Ovary (tissue), 3 donors: ENCODE measurements around the gene GLA.

ENCODE experiments used
- EP300 ChIP-seq: sonication (generic); formaldehyde crosslinking; IDR thresholded peaks from one replicate; pipeline ENCODE4 v1.6.1; 2017; ENCODE audit warnings: antibody characterized with exemption
- TF ChIP-seq, protein P1 (sequence below), 3 donors: fragments of 450-650 bp in 2 of 3; fragments of 200-600 bp in 1 of 3; IDR thresholded peaks; one replicate each; pipeline versions ENCODE4 v1.5.1 to v1.8.0; 2016 to 2022; ENCODE audit warnings: antibody characterized with exemption in 3 of 3, mild to moderate bottlenecking in 1 of 3
- donor health status: DM: no; HTN: no; CAD: no.

DNA sequence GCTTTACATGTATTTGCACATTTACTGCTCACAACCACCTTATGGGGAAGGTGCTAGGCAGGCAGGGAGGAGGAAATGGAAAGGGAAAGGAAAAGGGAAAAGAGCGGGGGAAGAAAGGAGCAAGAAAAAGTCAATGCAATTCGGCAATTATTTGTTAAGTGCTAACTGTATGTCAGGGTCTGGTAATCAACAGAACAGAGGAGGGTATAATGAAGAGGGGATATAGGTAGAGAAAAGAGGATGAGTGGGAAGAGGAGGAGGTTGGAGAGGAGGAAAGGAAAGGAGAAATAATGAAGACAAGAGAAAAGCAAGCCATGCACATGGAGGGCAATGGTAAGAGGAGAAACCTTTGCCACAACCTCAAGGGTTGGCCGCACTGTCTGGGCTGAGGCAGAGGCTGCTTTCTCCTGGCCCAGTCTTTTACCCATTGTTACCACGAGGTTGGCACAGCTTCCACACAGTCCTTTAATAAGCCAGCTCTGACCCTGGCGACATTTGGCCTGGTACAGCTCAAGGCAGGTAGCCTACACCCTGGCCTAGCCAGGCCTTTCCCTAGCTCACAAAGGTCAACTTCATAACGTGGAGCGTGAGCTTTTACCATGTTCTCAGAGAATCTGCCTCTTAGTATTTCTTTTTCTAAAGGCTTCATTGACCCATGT lies 22.6 kb downstream of the GLA start:
- TF ChIP-seq, protein P1, sequence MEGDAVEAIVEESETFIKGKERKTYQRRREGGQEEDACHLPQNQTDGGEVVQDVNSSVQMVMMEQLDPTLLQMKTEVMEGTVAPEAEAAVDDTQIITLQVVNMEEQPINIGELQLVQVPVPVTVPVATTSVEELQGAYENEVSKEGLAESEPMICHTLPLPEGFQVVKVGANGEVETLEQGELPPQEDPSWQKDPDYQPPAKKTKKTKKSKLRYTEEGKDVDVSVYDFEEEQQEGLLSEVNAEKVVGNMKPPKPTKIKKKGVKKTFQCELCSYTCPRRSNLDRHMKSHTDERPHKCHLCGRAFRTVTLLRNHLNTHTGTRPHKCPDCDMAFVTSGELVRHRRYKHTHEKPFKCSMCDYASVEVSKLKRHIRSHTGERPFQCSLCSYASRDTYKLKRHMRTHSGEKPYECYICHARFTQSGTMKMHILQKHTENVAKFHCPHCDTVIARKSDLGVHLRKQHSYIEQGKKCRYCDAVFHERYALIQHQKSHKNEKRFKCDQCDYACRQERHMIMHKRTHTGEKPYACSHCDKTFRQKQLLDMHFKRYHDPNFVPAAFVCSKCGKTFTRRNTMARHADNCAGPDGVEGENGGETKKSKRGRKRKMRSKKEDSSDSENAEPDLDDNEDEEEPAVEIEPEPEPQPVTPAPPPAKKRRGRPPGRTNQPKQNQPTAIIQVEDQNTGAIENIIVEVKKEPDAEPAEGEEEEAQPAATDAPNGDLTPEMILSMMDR (IDR thresholded peaks at IDR 0.05): no peak
- no peak for TF ChIP-seq EP300
